Measurements from ENCODE around the gene BCAS3. TPM values are rescaled to one million over a fixed set of nuclear protein-coding genes. Genes with fewer than 3 reads are reported as not detected.
A peak's percentile ranks its signal among the peaks of the same experiment; 100 is the strongest.

Gene BCAS3
- total and polyA plus RNA-seq, 4 experiments from 2014 or later, result 27.0 to 45.2 (median 41.2) TPM

- H3K4me3 Mint-ChIP-seq, result no peak overlapping the region
- no peaks in the 10 kb centered on the region for H3K9me3 ChIP-seq (ENCODE audit: control insufficient read depth in 1 of 2, low read length in 2 of 2)
- H3K27ac ChIP-seq (ENCODE audit: low read depth, low read length), result no peak overlapping the region
- no peaks in the 10 kb centered on the region for H3K36me3 ChIP-seq (ENCODE audit: insufficient read depth, low read length)
- no peak overlapping the region for H3K27ac Mint-ChIP-seq
- POLR2A ChIA-PET (ENCODE audit: partially characterized antibody), result no interaction called here
- CTCF ChIA-PET (ENCODE audit: partially characterized antibody), result no interaction called here
- H3K27me3 Mint-ChIP-seq, result no peaks in the 10 kb centered on the region
- peaks cover 0 to 4% of the 10 kb centered on the region in 2 donors for H3K36me3 Mint-ChIP-seq
- no peaks in the 10 kb centered on the region for H3K27me3 ChIP-seq (ENCODE audit: insufficient read depth, low read length)
- H3K4me1 Mint-ChIP-seq, result no peaks in the 10 kb centered on the region
- intact Hi-C loops (cut with micrococcal nuclease), result no loop called here
- H3K4me3 ChIP-seq (ENCODE audit: low read length in 2 of 2), result no peak overlapping the region
- DNase-seq, result no peak
- no peaks in the 10 kb centered on the region for H3K9me3 Mint-ChIP-seq
- H3K4me1 ChIP-seq (ENCODE audit: insufficient read depth, low read length), result no peaks in the 10 kb centered on the region
These were observed 582.6 kb downstream of the BCAS3 start for GRCh38 chr17:61260071-61260797.

- H3K4me3 ChIP-seq (ENCODE audit: low read length in 2 of 2), result no peak overlapping the region
- no peak overlapping the region for H3K27ac ChIP-seq (ENCODE audit: low read depth, low read length)
- H3K27me3 ChIP-seq (ENCODE audit: insufficient read depth, low read length), result no peaks in the 10 kb centered on the region
- intact Hi-C loops (cut with micrococcal nuclease), result no loop called here
- no peaks in the 10 kb centered on the region for H3K9me3 ChIP-seq (ENCODE audit: control insufficient read depth in 1 of 2, low read length in 2 of 2)
- H3K36me3 ChIP-seq (ENCODE audit: insufficient read depth, low read length), result no peaks in the 10 kb centered on the region
- peaks cover 0 to 4% of the 10 kb centered on the region in 2 donors for H3K36me3 Mint-ChIP-seq
- ChIA-PET CTCF (ENCODE audit: partially characterized antibody) (interaction anchor here (1.3 kb wide), 1 partner anchor 262 kb away, joined by 3 read pairs; no protein-coding TSS in a partner anchor), POLR2A (ENCODE audit: partially characterized antibody) (no interaction called here)
- H3K27ac Mint-ChIP-seq, result no peak overlapping the region
- no peaks in the 10 kb centered on the region for H3K9me3 Mint-ChIP-seq
- DNase-seq, result no peak
- no peaks in the 10 kb centered on the region for H3K27me3 Mint-ChIP-seq
- H3K4me1 ChIP-seq (ENCODE audit: insufficient read depth, low read length), result no peaks in the 10 kb centered on the region
- no peaks in the 10 kb centered on the region for H3K4me1 Mint-ChIP-seq
- H3K4me3 Mint-ChIP-seq, result no peak overlapping the region
These were observed 583.5 kb downstream of the BCAS3 start for GRCh38 chr17:61261001-61261637.

GRCh38 chr17:61265397-61265796, 587.7 kb downstream of the BCAS3 start:
- H3K27ac ChIP-seq (ENCODE audit: low read depth, low read length), result no peak overlapping the region
- no peak overlapping the region for H3K4me3 ChIP-seq (ENCODE audit: low read length in 2 of 2)
- no peaks in the 10 kb centered on the region for H3K9me3 Mint-ChIP-seq
- no peaks in the 10 kb centered on the region for H3K27me3 ChIP-seq (ENCODE audit: insufficient read depth, low read length)
- no peak overlapping the region for H3K4me3 Mint-ChIP-seq
- H3K9me3 ChIP-seq (ENCODE audit: control insufficient read depth in 1 of 2, low read length in 2 of 2), result no peaks in the 10 kb centered on the region
- intact Hi-C loops (cut with micrococcal nuclease), result no loop called here
- no peaks in the 10 kb centered on the region for H3K4me1 ChIP-seq (ENCODE audit: insufficient read depth, low read length)
- H3K27me3 Mint-ChIP-seq, result no peaks in the 10 kb centered on the region
- ChIA-PET CTCF (ENCODE audit: partially characterized antibody) (no interaction called here), POLR2A (ENCODE audit: partially characterized antibody) (no interaction called here)
- H3K27ac Mint-ChIP-seq, result no peak overlapping the region
- no peak for DNase-seq
- H3K4me1 Mint-ChIP-seq, result peaks cover 0 to 2% (median 0%) of the 10 kb centered on the region in 4 donors
- no peaks in the 10 kb centered on the region for H3K36me3 ChIP-seq (ENCODE audit: insufficient read depth, low read length)
- H3K36me3 Mint-ChIP-seq, result peaks cover 0 to 8% of the 10 kb centered on the region in 2 donors

- no peak overlapping the region for H3K4me3 Mint-ChIP-seq
- peak overlapping the region in 3 of 7 donors; percentile 2 to 65 (median 41) for H3K27ac Mint-ChIP-seq
These were observed 590.2 kb downstream of the BCAS3 start for GRCh38 chr17:61267847-61268246.

DNA sequence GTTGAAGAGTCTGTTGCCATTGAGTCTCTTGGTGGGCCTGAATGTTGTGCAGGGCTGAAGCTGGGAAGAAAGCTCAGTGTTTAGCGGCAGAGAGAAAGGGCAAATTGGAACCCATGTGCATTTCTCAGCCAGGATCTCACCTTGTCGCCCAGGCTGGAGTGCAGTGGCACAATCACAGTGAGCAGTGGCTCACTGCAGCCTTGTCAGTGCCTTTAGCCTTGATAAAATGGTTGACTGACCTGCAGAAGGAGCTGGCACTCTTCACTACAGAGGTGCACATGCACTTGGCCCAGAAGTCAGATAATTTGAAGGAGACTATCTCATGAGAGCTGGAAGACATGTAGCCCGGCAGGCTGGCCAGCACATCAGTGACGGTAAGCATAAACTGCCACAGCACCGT, 597.7 kb downstream of the BCAS3 start:
- Histone ChIP-seq H3K9me3 (ENCODE audit: control insufficient read depth in 1 of 2, low read length in 2 of 2) (no peaks in the 10 kb centered on the region), H3K4me1 (ENCODE audit: insufficient read depth, low read length) (no peaks in the 10 kb centered on the region), H3K36me3 (ENCODE audit: insufficient read depth, low read length) (no peaks in the 10 kb centered on the region), H3K27ac (ENCODE audit: low read depth, low read length) (no peak overlapping the region), H3K4me3 (ENCODE audit: low read length in 2 of 2) (no peak overlapping the region), H3K27me3 (ENCODE audit: insufficient read depth, low read length) (no peaks in the 10 kb centered on the region)
- H3K4me3 Mint-ChIP-seq, result no peak overlapping the region
- DNase-seq, result no peak
- H3K27ac Mint-ChIP-seq, result no peak overlapping the region
- H3K9me3 Mint-ChIP-seq, result no peaks in the 10 kb centered on the region
- peaks cover 0 to 2% (median under 1%) of the 10 kb centered on the region in 4 donors for H3K4me1 Mint-ChIP-seq
- CTCF ChIA-PET (ENCODE audit: partially characterized antibody), result no interaction called here
- peaks cover 1 to 9% of the 10 kb centered on the region in 2 donors for H3K36me3 Mint-ChIP-seq
- intact Hi-C loops (cut with micrococcal nuclease), result no loop called here
- H3K27me3 Mint-ChIP-seq, result no peaks in the 10 kb centered on the region
- POLR2A ChIA-PET (ENCODE audit: partially characterized antibody), result no interaction called here

More at GRCh38 chr17:61267847-61268246, 590.2 kb downstream of the BCAS3 start:
- Histone ChIP-seq H3K27ac (ENCODE audit: low read depth, low read length) (no peak overlapping the region), H3K9me3 (ENCODE audit: control insufficient read depth in 1 of 2, low read length in 2 of 2) (no peaks in the 10 kb centered on the region), H3K4me3 (ENCODE audit: low read length in 2 of 2) (no peak overlapping the region), H3K27me3 (ENCODE audit: insufficient read depth, low read length) (no peaks in the 10 kb centered on the region), H3K4me1 (ENCODE audit: insufficient read depth, low read length) (no peaks in the 10 kb centered on the region), H3K36me3 (ENCODE audit: insufficient read depth, low read length) (no peaks in the 10 kb centered on the region)
- DNase-seq, result no peak
- POLR2A ChIA-PET (ENCODE audit: partially characterized antibody), result no interaction called here
- H3K4me1 Mint-ChIP-seq, result peaks cover 0 to 3% (median 1%) of the 10 kb centered on the region in 4 donors
- H3K9me3 Mint-ChIP-seq, result no peaks in the 10 kb centered on the region
- no peaks in the 10 kb centered on the region for H3K27me3 Mint-ChIP-seq
- intact Hi-C loops (cut with micrococcal nuclease), result no loop called here
- CTCF ChIA-PET (ENCODE audit: partially characterized antibody), result no interaction called here
- peaks cover 0 to 4% of the 10 kb centered on the region in 2 donors for H3K36me3 Mint-ChIP-seq

DNA sequence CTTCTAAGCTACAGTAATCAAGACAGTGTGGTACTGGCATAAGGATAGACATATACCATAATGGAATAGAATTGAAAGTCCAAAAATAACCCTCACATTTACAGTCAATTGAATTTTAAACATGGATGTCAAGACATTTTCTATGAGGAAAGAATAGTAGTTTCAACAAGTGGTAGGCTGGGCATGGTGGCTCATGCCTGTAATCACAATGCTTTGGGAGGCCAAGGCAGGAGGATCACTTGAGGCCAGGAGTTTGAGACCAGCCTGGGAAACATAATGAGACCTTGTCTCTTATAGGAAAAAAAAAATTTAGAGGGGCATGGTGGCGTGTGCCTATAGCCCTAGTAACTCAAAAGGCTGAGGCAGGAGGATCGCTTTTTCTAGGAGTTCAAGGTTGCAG, 599.2 kb downstream of the BCAS3 start:
- no peaks in the 10 kb centered on the region for H3K27me3 ChIP-seq (ENCODE audit: insufficient read depth, low read length)
- intact Hi-C loops (cut with micrococcal nuclease), result no loop called here
- Mint-ChIP-seq H3K4me3 (no peak overlapping the region), H3K36me3 (peaks cover 1 to 11% of the 10 kb centered on the region in 2 donors), H3K27me3 (no peaks in the 10 kb centered on the region), H3K27ac (no peak overlapping the region), H3K4me1 (peaks cover 0 to 2% (median under 1%) of the 10 kb centered on the region in 4 donors), H3K9me3 (no peaks in the 10 kb centered on the region)
- CTCF ChIA-PET (ENCODE audit: partially characterized antibody), result interaction anchor here (1.2 kb wide), 1 partner anchor 9 kb away, joined by 3 read pairs; no protein-coding TSS in a partner anchor
- H3K9me3 ChIP-seq (ENCODE audit: control insufficient read depth in 1 of 2, low read length in 2 of 2), result no peaks in the 10 kb centered on the region
- no peak overlapping the region for H3K27ac ChIP-seq (ENCODE audit: low read depth, low read length)
- H3K36me3 ChIP-seq (ENCODE audit: insufficient read depth, low read length), result no peaks in the 10 kb centered on the region
- POLR2A ChIA-PET (ENCODE audit: partially characterized antibody), result no interaction called here
- DNase-seq, result no peak
- H3K4me3 ChIP-seq (ENCODE audit: low read length in 2 of 2), result no peak overlapping the region
- no peaks in the 10 kb centered on the region for H3K4me1 ChIP-seq (ENCODE audit: insufficient read depth, low read length)

- no peak for DNase-seq
- Mint-ChIP-seq H3K27me3 (no peaks in the 10 kb centered on the region), H3K9me3 (no peaks in the 10 kb centered on the region), H3K4me1 (no peaks in the 10 kb centered on the region), H3K4me3 (no peak overlapping the region), H3K36me3 (peaks cover 1 to 26% of the 10 kb centered on the region in 2 donors), H3K27ac (no peak overlapping the region)
- POLR2A ChIA-PET (ENCODE audit: partially characterized antibody), result no interaction called here
- Histone ChIP-seq H3K36me3 (ENCODE audit: insufficient read depth, low read length) (no peaks in the 10 kb centered on the region), H3K27me3 (ENCODE audit: insufficient read depth, low read length) (no peaks in the 10 kb centered on the region), H3K9me3 (ENCODE audit: control insufficient read depth in 1 of 2, low read length in 2 of 2) (no peaks in the 10 kb centered on the region), H3K4me1 (ENCODE audit: insufficient read depth, low read length) (no peaks in the 10 kb centered on the region), H3K4me3 (ENCODE audit: low read length in 2 of 2) (no peak overlapping the region), H3K27ac (ENCODE audit: low read depth, low read length) (no peak overlapping the region)
- intact Hi-C loops (cut with micrococcal nuclease), result no loop called here
- CTCF ChIA-PET (ENCODE audit: partially characterized antibody), result no interaction called here
These were observed 602.0 kb downstream of the BCAS3 start for GRCh38 chr17:61279476-61280145.
